ENCODE measurements around the gene PLEKHA4. TPM values are rescaled to one million over a fixed set of nuclear protein-coding genes. Genes with fewer than 3 reads are reported as not detected.
"Not testable (repeated sequence)": the region's sequence is repeated elsewhere in the genome, so short reads cannot be mapped to it uniquely, and the experiment has no call there.

Gene PLEKHA4
- total RNA-seq, 1 donor from 2014 or later = 8.5 TPM

DNA sequence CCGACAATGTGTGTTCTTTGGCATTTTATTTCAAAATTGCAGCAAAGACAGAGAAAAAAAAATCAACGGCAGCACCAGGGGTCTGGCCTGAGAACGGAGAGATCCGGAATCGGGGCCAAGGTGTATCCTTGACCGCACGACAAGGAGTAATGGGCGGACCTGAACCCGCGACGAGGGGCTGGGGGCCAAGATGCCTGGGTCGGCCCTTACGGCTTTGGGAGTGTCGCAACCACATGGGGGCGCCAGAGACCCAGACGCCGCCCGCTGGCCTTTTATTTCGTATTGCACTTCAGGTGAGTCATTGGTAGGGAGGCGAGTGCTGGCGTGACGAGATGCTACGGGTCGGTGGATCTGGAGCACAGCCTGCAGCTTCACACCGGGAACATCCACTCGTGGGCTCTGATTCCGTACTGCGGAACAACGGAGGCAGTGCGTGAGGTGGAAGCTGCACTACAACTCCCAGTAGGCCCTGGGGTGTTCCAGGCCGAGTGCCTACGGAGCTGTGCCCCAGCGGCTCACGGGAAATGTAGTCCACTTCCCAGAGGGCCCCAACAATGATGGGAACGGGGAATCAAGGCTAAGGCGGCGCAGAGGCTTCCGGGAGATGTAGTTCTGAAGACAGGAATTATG lies 73.2 kb downstream of the PLEKHA4 start:
- no peaks in the 10 kb centered on the region for H3K9me3 Mint-ChIP-seq (ENCODE audit: low read depth)

GRCh38 chr19:48794291-48794690 lies 74.1 kb downstream of the PLEKHA4 start:
- Mint-ChIP-seq H3K4me3 (ENCODE audit: low read depth) (peak overlapping the region; percentile 96), H3K4me1 (ENCODE audit: low read depth) (no peaks in the 10 kb centered on the region), H3K27ac (peak overlapping the region; percentile 98), H3K9me3 (ENCODE audit: low read depth) (no peaks in the 10 kb centered on the region), H3K36me3 (ENCODE audit: insufficient read depth) (peaks cover 2% of the 10 kb centered on the region), H3K27me3 (no peaks in the 10 kb centered on the region)
- TF ChIP-seq, protein P1, sequence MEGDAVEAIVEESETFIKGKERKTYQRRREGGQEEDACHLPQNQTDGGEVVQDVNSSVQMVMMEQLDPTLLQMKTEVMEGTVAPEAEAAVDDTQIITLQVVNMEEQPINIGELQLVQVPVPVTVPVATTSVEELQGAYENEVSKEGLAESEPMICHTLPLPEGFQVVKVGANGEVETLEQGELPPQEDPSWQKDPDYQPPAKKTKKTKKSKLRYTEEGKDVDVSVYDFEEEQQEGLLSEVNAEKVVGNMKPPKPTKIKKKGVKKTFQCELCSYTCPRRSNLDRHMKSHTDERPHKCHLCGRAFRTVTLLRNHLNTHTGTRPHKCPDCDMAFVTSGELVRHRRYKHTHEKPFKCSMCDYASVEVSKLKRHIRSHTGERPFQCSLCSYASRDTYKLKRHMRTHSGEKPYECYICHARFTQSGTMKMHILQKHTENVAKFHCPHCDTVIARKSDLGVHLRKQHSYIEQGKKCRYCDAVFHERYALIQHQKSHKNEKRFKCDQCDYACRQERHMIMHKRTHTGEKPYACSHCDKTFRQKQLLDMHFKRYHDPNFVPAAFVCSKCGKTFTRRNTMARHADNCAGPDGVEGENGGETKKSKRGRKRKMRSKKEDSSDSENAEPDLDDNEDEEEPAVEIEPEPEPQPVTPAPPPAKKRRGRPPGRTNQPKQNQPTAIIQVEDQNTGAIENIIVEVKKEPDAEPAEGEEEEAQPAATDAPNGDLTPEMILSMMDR (IDR thresholded peaks at IDR 0.05; ENCODE audit: unreplicated experiment) = no peak
- DNase-seq (ENCODE audit: low spot score, unreplicated experiment) = no peak

More for the DNA sequence above, 73.2 kb downstream of the PLEKHA4 start:
- no peaks in the 10 kb centered on the region for H3K4me1 Mint-ChIP-seq (ENCODE audit: low read depth)
- H3K27me3 Mint-ChIP-seq = no peaks in the 10 kb centered on the region
- H3K4me3 Mint-ChIP-seq (ENCODE audit: low read depth) = peak overlapping the region; percentile 96
- peak overlapping the region; percentile 98 for H3K27ac Mint-ChIP-seq
- peak; percentile 83 for DNase-seq (ENCODE audit: low spot score, unreplicated experiment)
- H3K36me3 Mint-ChIP-seq (ENCODE audit: insufficient read depth) = peaks cover 2% of the 10 kb centered on the region
- TF ChIP-seq, protein P1 (IDR thresholded peaks at IDR 0.05; ENCODE audit: unreplicated experiment) = peak; percentile 99

DNA sequence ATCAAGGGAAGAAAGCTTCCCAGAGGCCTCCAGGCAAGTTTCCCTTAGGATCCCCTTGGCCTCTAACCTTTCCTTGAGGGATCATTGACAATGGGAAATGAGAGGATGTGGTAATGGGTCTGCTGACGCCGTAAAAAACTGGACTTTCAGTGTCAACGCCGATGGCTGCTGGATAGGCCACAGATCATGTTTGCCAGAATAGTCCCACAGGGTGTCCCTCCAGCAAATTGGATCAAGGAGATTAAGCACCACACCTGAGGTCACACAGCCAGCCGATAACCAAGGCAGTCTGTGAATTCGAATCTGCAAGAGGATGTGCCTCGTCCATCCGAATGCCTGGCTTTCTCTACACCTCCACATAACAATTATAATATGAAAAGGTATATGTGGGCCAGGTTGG lies 75.1 kb downstream of the PLEKHA4 start:
- TF ChIP-seq, protein P1 (IDR thresholded peaks at IDR 0.05; ENCODE audit: unreplicated experiment) = no peak
- Mint-ChIP-seq H3K4me1 (ENCODE audit: low read depth) (no peaks in the 10 kb centered on the region), H3K36me3 (ENCODE audit: insufficient read depth) (peaks cover 2% of the 10 kb centered on the region), H3K27me3 (no peaks in the 10 kb centered on the region), H3K9me3 (ENCODE audit: low read depth) (no peaks in the 10 kb centered on the region), H3K4me3 (ENCODE audit: low read depth) (no peak overlapping the region), H3K27ac (peak overlapping the region; percentile 83)
- no peak for DNase-seq (ENCODE audit: low spot score, unreplicated experiment)

DNA sequence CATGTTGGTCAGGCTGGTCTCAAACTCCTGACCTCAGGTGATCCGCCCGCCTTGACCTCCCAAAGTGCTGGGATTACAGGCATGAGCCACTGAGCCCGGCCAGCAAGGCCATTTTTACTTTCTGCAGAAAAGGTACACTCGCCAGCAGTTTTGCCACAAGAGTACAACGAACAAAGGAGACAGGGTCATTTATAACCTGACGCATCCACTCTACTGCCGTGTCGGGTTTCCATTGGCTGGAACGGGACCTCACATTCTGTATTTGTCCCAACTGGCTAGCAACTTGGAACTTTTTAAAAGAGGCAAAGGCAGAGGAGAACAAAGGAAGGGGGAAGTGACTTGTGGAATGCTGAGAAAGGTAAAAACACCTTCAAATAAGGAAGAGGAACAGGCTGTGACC lies 81.1 kb downstream of the PLEKHA4 start:
- H3K9me3 Mint-ChIP-seq (ENCODE audit: low read depth); H3K4me1 Mint-ChIP-seq (ENCODE audit: low read depth); H3K36me3 Mint-ChIP-seq (ENCODE audit: insufficient read depth); H3K27me3 Mint-ChIP-seq; DNase-seq (ENCODE audit: low spot score, unreplicated experiment); H3K4me3 Mint-ChIP-seq (ENCODE audit: low read depth): not testable (repeated sequence)
- H3K27ac Mint-ChIP-seq = peak overlapping the region; percentile 71

Other genes with a start within 250 kb of the PLEKHA4 start
- gene RPL18, start 249.4 kb downstream of the PLEKHA4 start, total RNA-seq = 1,379 and 1,392 TPM in 2 replicates
- 137 and 138 TPM in 2 replicates for gene SPHK2, start 249.1 kb downstream of the PLEKHA4 start, total RNA-seq
- gene DBP, start 231.2 kb downstream of the PLEKHA4 start, total RNA-seq = 5.1 and 5.3 TPM in 2 replicates
- gene CA11, start 222.4 kb downstream of the PLEKHA4 start, total RNA-seq = 8.9 and 9.6 TPM in 2 replicates
- 0.91 and 1.0 TPM in 2 replicates for gene NTN5, start 195.6 kb downstream of the PLEKHA4 start, total RNA-seq
- 1.4 and 2.4 TPM in 2 replicates for gene FUT2, start 172.6 kb downstream of the PLEKHA4 start, total RNA-seq
- gene MAMSTR, start 148.9 kb downstream of the PLEKHA4 start, total RNA-seq = 2.0 and 2.1 TPM in 2 replicates
- 1.9 and 2.4 TPM in 2 replicates for gene RASIP1, start 128.0 kb downstream of the PLEKHA4 start, total RNA-seq
- 0.55 and 1.0 TPM in 2 replicates for gene IZUMO1, start 121.7 kb downstream of the PLEKHA4 start, total RNA-seq
- 5.4 and 6.9 TPM in 2 replicates for gene FUT1, start 116.0 kb downstream of the PLEKHA4 start, total RNA-seq
- gene FGF21, start 113.1 kb downstream of the PLEKHA4 start, total RNA-seq = not detected in 2 replicates
- gene BCAT2, start 57.6 kb downstream of the PLEKHA4 start, total RNA-seq = 61.0 and 70.0 TPM in 2 replicates
- gene HSD17B14, start 32.1 kb downstream of the PLEKHA4 start, total RNA-seq = 20.5 and 22.1 TPM in 2 replicates
- 44.5 and 48.9 TPM in 2 replicates for gene PPP1R15A, start 3.8 kb upstream of the PLEKHA4 start, total RNA-seq
- 0.46 TPM in 1 of 2 replicates, not detected in the other for gene TULP2, start 30.1 kb upstream of the PLEKHA4 start, total RNA-seq
- 149 and 165 TPM in 2 replicates for gene NUCB1, start 31.7 kb upstream of the PLEKHA4 start, total RNA-seq
- gene DHDH, start 65.1 kb upstream of the PLEKHA4 start, total RNA-seq = 1.1 and 1.8 TPM in 2 replicates
- gene BAX, start 86.3 kb upstream of the PLEKHA4 start, total RNA-seq = 141 and 153 TPM in 2 replicates
- gene FTL, start 96.7 kb upstream of the PLEKHA4 start, total RNA-seq = 2,544 and 2,716 TPM in 2 replicates
- 57.4 and 65.8 TPM in 2 replicates for gene GYS1, start 124.7 kb upstream of the PLEKHA4 start, total RNA-seq
- 81.5 and 83.0 TPM in 2 replicates for gene RUVBL2, start 125.3 kb upstream of the PLEKHA4 start, total RNA-seq
- not detected in 2 replicates for gene LHB, start 148.5 kb upstream of the PLEKHA4 start, total RNA-seq
- gene CGB3, start 155.7 kb upstream of the PLEKHA4 start, total RNA-seq = not detected in 2 replicates
- not detected in 2 replicates for gene CGB2, start 163.3 kb upstream of the PLEKHA4 start, total RNA-seq
- gene CGB1, start 168.3 kb upstream of the PLEKHA4 start, total RNA-seq = not detected in 2 replicates
- not detected in 2 replicates for gene CGB5, start 175.2 kb upstream of the PLEKHA4 start, total RNA-seq
- gene CGB8, start 180.5 kb upstream of the PLEKHA4 start, total RNA-seq = not detected in 2 replicates
- gene CGB7, start 189.1 kb upstream of the PLEKHA4 start, total RNA-seq = 0.38 and 0.80 TPM in 2 replicates
- 0.91 and 1.5 TPM in 2 replicates for gene NTF4, start 196.2 kb upstream of the PLEKHA4 start, total RNA-seq
- not detected in 2 replicates for gene KCNA7, start 204.1 kb upstream of the PLEKHA4 start, total RNA-seq
- gene SNRNP70, start 216.8 kb upstream of the PLEKHA4 start, total RNA-seq = 355 and 363 TPM in 2 replicates
- gene LIN7B, start 245.8 kb upstream of the PLEKHA4 start, total RNA-seq = 7.0 and 9.3 TPM in 2 replicates

All from progenitor cell of endocrine pancreas (in vitro differentiated cells).